GM12878 (cell line): ENCODE measurements around the gene SNCAIP. TPM values are rescaled to one million over a fixed set of nuclear protein-coding genes. Genes with fewer than 3 reads are reported as not detected.

Experiments used
- ATAC-seq: fragments of 200-7000 bp; cut with Tn5 transposase; 3 replicates; pipeline ENCODE4 v1.9.1; 2020; ENCODE audit warnings: mild to moderate bottlenecking, moderate library complexity
- BruUV-seq: library from RNA; stranded (reverse); fragments of 400-500 nt; replicated peaks from 2 replicates; lab custom pipeline; 2021; lab: Mats Ljungman, UMichigan
- CTCF ChIA-PET: fragments of 300-600 bp; sonication (Branson Sonifier 250); formaldehyde crosslinking; extraction: SDS; loops from one replicate; lab custom pipeline; 2021; ENCODE audit warnings: inconsistent platforms; lab: Yijun Ruan, JAX
- POLR2A ChIA-PET: fragments of 350-600 bp; formaldehyde crosslinking; extraction: SDS; loops from one replicate; lab custom pipeline; 2021; ENCODE audit warnings: inconsistent platforms; lab: Charles Lee
- RAD21 ChIA-PET: fragments of 300-600 bp; sonication (Branson Sonifier 250); formaldehyde crosslinking; loops from one replicate; lab custom pipeline; 2023; ENCODE audit warnings: antibody characterized with exemption; ENCODE audit not compliant: unreplicated experiment; lab: Charles Lee
- SMC1A ChIA-PET: fragments of 300-600 bp; sonication (Branson Sonifier 250); formaldehyde crosslinking; loops from one replicate; lab custom pipeline; 2023; ENCODE audit not compliant: unreplicated experiment, uncharacterized antibody; lab: Charles Lee
- DNase-seq: peaks from one replicate; pipeline ENCODE4 v3.0.0-alpha.2; 2011; ENCODE audit warnings: low read depth, low spot score
- FAIRE-seq: peaks from 3 replicates; lab custom pipeline; 2011; peaks lifted over from hg19 to GRCh38; lab: Jason Lieb, UNC
- H2AFZ ChIP-seq: 2 replicates; pipeline ENCODE4 v1.6.0; 2011; ENCODE audit warnings: low read depth, low read length, control low read depth; ENCODE audit not compliant: control insufficient read depth
- H3K27ac ChIP-seq: 2 replicates; pipeline ENCODE4 v1.5.1; 2011; ENCODE audit warnings: control low read depth; ENCODE audit not compliant: control insufficient read depth, insufficient read depth
- H3K27me3 ChIP-seq, 2 experiments: replicated peaks in 1 of 2; 2 replicates each; pipeline versions ENCODE4 v1.6.0 to v1.6.1; 2011; ENCODE audit warnings: low read length in 1 of 2; ENCODE audit not compliant: control insufficient read depth in 2 of 2, insufficient read depth in 2 of 2
- H3K36me3 ChIP-seq, 2 experiments: 2 replicates each; pipeline ENCODE4 v1.5.1; 2011; ENCODE audit warnings: low read length in 1 of 2; ENCODE audit not compliant: control insufficient read depth in 2 of 2, insufficient read depth in 2 of 2
- H3K4me1 ChIP-seq: 2 replicates; pipeline ENCODE4 v1.6.1; 2011; ENCODE audit warnings: mild to moderate bottlenecking, low read length, moderate library complexity, mixed read lengths; ENCODE audit not compliant: control insufficient read depth, insufficient read depth
- H3K4me2 ChIP-seq: 2 replicates; pipeline ENCODE4 v1.6.0; 2011; ENCODE audit warnings: control low read depth; ENCODE audit not compliant: control insufficient read depth, insufficient read depth
- H3K4me3 ChIP-seq: fragments of 200-600 bp; sonication (generic); 2 replicates; pipeline ENCODE4 v1.5.1; 2016
- H3K79me2 ChIP-seq: 2 replicates; pipeline ENCODE4 v1.6.0; 2011; ENCODE audit warnings: low read length; ENCODE audit not compliant: control insufficient read depth, insufficient read depth
- H3K9ac ChIP-seq: 2 replicates; pipeline ENCODE4 v1.8.0; 2011; ENCODE audit warnings: low read length, control low read depth, mixed read lengths; ENCODE audit not compliant: control insufficient read depth, insufficient read depth
- H3K9me3 ChIP-seq: replicated peaks from 3 replicates; pipeline ENCODE4 v1.5.1; 2011; ENCODE audit warnings: mild to moderate bottlenecking, low read length; ENCODE audit not compliant: control insufficient read depth, insufficient read depth
- H4K20me1 ChIP-seq: 2 replicates; pipeline ENCODE4 v1.6.0; 2011; ENCODE audit not compliant: control insufficient read depth, insufficient read depth
- ASH2L ChIP-seq: fragments of 300-600, 200-600 bp; sonication (generic); IDR thresholded peaks from 2 replicates; pipeline ENCODE4 v1.6.1; 2017; ENCODE audit warnings: low read depth, mild to moderate bottlenecking, borderline replicate concordance
- ATF2 ChIP-seq: IDR thresholded peaks from 2 replicates; pipeline ENCODE4 v1.6.1; 2012; ENCODE audit warnings: low read length, inconsistent platforms
- BRCA1 ChIP-seq: IDR thresholded peaks from 2 replicates; pipeline ENCODE4 v1.6.1; 2011; ENCODE audit warnings: low read depth, low read length, improper control_type of control experiment
- CBX5 ChIP-seq: sonication (generic); IDR thresholded peaks from 2 replicates; pipeline ENCODE4 v1.6.1; 2016; ENCODE audit warnings: low read depth, moderate library complexity, mild to moderate bottlenecking, inconsistent platforms
- FOXK2 ChIP-seq: fragments of 450-650 bp; IDR thresholded peaks from 2 replicates; pipeline ENCODE4 v1.6.1; 2017; ENCODE audit warnings: mild to moderate bottlenecking, moderate library complexity
- KDM1A ChIP-seq: fragments of 200-600 bp; sonication (generic); IDR thresholded peaks from 2 replicates; pipeline ENCODE4 v1.6.1; 2016; ENCODE audit warnings: borderline replicate concordance
- MTA3 ChIP-seq: IDR thresholded peaks from 2 replicates; pipeline ENCODE4 v1.6.1; 2012; ENCODE audit warnings: low read length, inconsistent platforms, borderline replicate concordance
- NFIC ChIP-seq: IDR thresholded peaks from 2 replicates; pipeline ENCODE4 v1.6.1; 2012; ENCODE audit warnings: low read depth, mild to moderate bottlenecking, inconsistent platforms, low read length, moderate library complexity
- NFYB ChIP-seq: IDR thresholded peaks from 2 replicates; pipeline ENCODE4 v1.6.1; 2011; ENCODE audit warnings: low read depth, mild to moderate bottlenecking, low read length, improper control_type of control experiment, moderate library complexity; ENCODE audit not compliant: insufficient read depth
- PAX8 ChIP-seq: fragments of 450-650 bp; IDR thresholded peaks from 2 replicates; pipeline ENCODE4 v1.6.1; 2017; ENCODE audit warnings: mild to moderate bottlenecking, moderate library complexity
- RELA ChIP-seq: fragments of 450-650 bp; IDR thresholded peaks from 2 replicates; pipeline ENCODE4 v1.8.0; 2014; ENCODE audit warnings: borderline replicate concordance; ENCODE audit not compliant: partially characterized antibody
- SUZ12 ChIP-seq: fragments of 200-600 bp; sonication (generic); IDR thresholded peaks from one replicate; pipeline ENCODE4 v1.6.1; 2018; ENCODE audit warnings: antibody characterized with exemption, mild to moderate bottlenecking; ENCODE audit not compliant: unreplicated experiment
- YY1 ChIP-seq: IDR thresholded peaks from 2 replicates; pipeline ENCODE4 v1.6.1; 2011; ENCODE audit warnings: low read depth, mild to moderate bottlenecking, low read length
- ZNF384 ChIP-seq: IDR thresholded peaks from 2 replicates; pipeline ENCODE4 v1.6.1; 2012; ENCODE audit warnings: low read depth, mild to moderate bottlenecking, low read length, improper control_type of control experiment, borderline replicate concordance
- WGBS: methylation state at CpG from one replicate; pipeline ENCODE4 v1.1.6; 2016; ENCODE audit warnings: low lambda C conversion rate; ENCODE audit not compliant: insufficient replicate concordance, insufficient coverage; ENCODE audit errors: missing lambda C conversion rate; 5-methylcytosine and 5-hydroxymethylcytosine counted together
- in situ Hi-C: fragments of 300-500 bp; cut with MboI; formaldehyde crosslinking; loops from 9 replicates; pipeline ENCODE4 v1.14.3; 2018; ENCODE audit warnings: mixed read lengths
- intact Hi-C: fragments of 100-400 bp; cut with micrococcal nuclease; formaldehyde crosslinking; loops from one replicate; pipeline ENCODE4 v1.14.2; 2022; ENCODE audit not compliant: unreplicated experiment
- polyA plus RNA-seq, 11 experiments: library from polyadenylated mRNA; depleted of rRNA in 4 of 11; unstranded in 6 of 11; stranded (reverse) in 5 of 11; fragments of >200 nt; fragmentation: Nextera tagmentation in 4 of 11; fragmentation: Illumina TruSeq in 1 of 11; extraction: Ambion mirVana in 4 of 11; extraction: Trizol in 1 of 11; gene quantifications; 1 replicate in 1 of 11; 2 replicates in 10 of 11; pipeline versions ENCODE4 v1.2.1 to v1.2.3, GENCODE V29; 2011 to 2016; ENCODE audit warnings: inconsistent platforms in 2 of 11, missing spikeins in 2 of 11, low read depth in 1 of 11
- total RNA-seq, 4 experiments: library from RNA; depleted of rRNA in 3 of 4; stranded (reverse); fragments of >200 nt in 3 of 4; fragmentation: Illumina TruSeq in 1 of 4; extraction: Trizol in 1 of 4; gene quantifications; 2 replicates each; pipeline versions ENCODE4 v1.2.1 to v1.2.3, GENCODE V29; 2013 to 2021
- TF ChIP-seq, protein P1 (sequence below): fragments of 450-650 bp; IDR thresholded peaks from 2 replicates; pipeline ENCODE4 v1.6.1; 2017; ENCODE audit warnings: mild to moderate bottlenecking, low read depth, inconsistent platforms; ENCODE audit not compliant: poor library complexity, severe bottlenecking

SNCAIP gene
- total and polyA plus RNA-seq, 10 of the 15 experiments (the other 5 are each of a cell fraction or from before 2014, with no cell fraction given) = 0.03 to 0.62 (median 0.16) TPM; not detected in 1

DNA sequence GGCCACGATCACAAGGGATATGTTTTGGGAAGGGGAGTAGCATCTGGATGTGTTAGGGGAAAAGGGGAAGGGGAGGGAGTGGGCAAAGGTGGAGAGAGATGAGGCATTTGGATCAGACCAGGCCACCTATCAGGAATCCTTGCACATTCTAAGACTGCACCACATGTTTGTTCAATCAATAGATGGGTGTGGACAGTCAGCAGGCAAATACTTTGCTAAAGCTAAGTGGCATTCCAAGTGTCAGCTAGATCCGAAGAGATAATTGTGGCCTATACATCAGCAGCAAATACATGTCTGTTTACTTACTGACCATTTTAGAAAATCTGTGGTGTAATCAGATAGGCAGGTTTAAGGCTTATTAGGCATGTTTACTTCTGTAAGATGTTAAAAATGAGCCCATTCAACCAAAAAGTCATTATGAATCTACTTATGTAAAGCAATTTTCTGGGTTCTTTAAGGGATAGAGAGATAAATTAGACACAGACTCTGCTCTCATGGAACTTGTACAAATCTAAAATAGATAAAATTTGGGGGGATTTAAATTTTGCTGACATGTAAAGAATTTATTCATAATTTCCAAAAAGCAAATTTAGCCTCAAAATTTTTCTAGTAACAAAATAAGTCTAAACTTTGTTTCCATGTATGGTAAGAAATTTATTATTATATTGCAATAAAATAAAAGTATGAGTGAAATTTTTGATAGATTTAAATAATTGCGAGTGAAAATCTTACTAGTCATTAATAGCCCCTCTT lies 107.3 kb downstream of the SNCAIP start (continued):
- TF ChIP-seq, protein P1, sequence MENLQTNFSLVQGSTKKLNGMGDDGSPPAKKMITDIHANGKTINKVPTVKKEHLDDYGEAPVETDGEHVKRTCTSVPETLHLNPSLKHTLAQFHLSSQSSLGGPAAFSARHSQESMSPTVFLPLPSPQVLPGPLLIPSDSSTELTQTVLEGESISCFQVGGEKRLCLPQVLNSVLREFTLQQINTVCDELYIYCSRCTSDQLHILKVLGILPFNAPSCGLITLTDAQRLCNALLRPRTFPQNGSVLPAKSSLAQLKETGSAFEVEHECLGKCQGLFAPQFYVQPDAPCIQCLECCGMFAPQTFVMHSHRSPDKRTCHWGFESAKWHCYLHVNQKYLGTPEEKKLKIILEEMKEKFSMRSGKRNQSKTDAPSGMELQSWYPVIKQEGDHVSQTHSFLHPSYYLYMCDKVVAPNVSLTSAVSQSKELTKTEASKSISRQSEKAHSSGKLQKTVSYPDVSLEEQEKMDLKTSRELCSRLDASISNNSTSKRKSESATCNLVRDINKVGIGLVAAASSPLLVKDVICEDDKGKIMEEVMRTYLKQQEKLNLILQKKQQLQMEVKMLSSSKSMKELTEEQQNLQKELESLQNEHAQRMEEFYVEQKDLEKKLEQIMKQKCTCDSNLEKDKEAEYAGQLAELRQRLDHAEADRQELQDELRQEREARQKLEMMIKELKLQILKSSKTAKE = no peak
- TF ChIP-seq YY1 (no peak), PAX8 (no peak), BRCA1 (no peak)

GRCh38 chr5:122420091-122420490 lies 108.1 kb downstream of the SNCAIP start:
- 39% methylated on average over 6 of the region's 6 CpGs for WGBS
- SMC1A ChIA-PET = interaction anchor here (1.5 kb wide), 1 partner anchor 224 kb away, joined by 5 read pairs; no protein-coding TSS in a partner anchor
- no peaks in the 10 kb centered on the region for H3K9me3 ChIP-seq
- ATAC-seq (no peak), DNase-seq (no peak), FAIRE-seq (no peak)
- no peaks in the 10 kb centered on the region for H3K36me3 ChIP-seq
- CTCF ChIA-PET = no interaction called here
- intact Hi-C loops = no loop called here
- H4K20me1 ChIP-seq = no peaks in the 10 kb centered on the region
- in situ Hi-C loops = no loop called here
- H3K79me2 ChIP-seq = no peaks in the 10 kb centered on the region
- no peak overlapping the region for H2AFZ ChIP-seq
- no peak overlapping the region for H3K9ac ChIP-seq
- POLR2A ChIA-PET = no interaction called here
- H3K4me3 ChIP-seq = no peak overlapping the region
- BruUV-seq = no TSS peak
- H3K27me3 ChIP-seq = no peaks in the 10 kb centered on the region
- H3K4me2 ChIP-seq = no peak overlapping the region
- H3K4me1 ChIP-seq = peaks cover 20% of the 10 kb centered on the region; the same call in 1 of the 2 replicates
- RAD21 ChIA-PET = no interaction called here
- H3K27ac ChIP-seq = no peak overlapping the region
- TF ChIP-seq CBX5 = no peak
- TF ChIP-seq ASH2L = no peak
- no peak for TF ChIP-seq SUZ12
- no peak for TF ChIP-seq ATF2
- TF ChIP-seq FOXK2 = no peak
- TF ChIP-seq ZNF384 = no peak
- TF ChIP-seq KDM1A = no peak
- TF ChIP-seq MTA3 = no peak
- no peak for TF ChIP-seq NFIC
- no peak for TF ChIP-seq RELA
- no peak for TF ChIP-seq NFYB
